Measurements from ENCODE around the gene CFAP70. TPM values are rescaled to one million over a fixed set of nuclear protein-coding genes. Genes with fewer than 3 reads are reported as not detected.

The CFAP70 gene
- total RNA-seq, 1 donor: 1.1 TPM

GRCh38 chr10:73379064-73379748, 20.5 kb upstream of the CFAP70 start:
- no peaks in the 10 kb centered on the region for H3K9me3 ChIP-seq (ENCODE audit: low read depth, low read length)
- no peaks in the 10 kb centered on the region for H3K79me2 ChIP-seq (ENCODE audit: insufficient read depth, low read length)
- DNase-seq (ENCODE audit: insufficient read length, low spot score, missing footprints): no peak
- no peaks in the 10 kb centered on the region for H3K4me1 ChIP-seq (ENCODE audit: insufficient read depth, low read length)
- no peak overlapping the region for H3K4me3 ChIP-seq (ENCODE audit: insufficient read depth, low read length)
- H3K4me2 ChIP-seq (ENCODE audit: insufficient read depth, low read length): no peak overlapping the region
- H3K36me3 ChIP-seq (ENCODE audit: insufficient read depth, low read length): peaks cover 78% of the 10 kb centered on the region
- no peak for TF ChIP-seq CTCF (IDR thresholded peaks at IDR 0.05; ENCODE audit: extremely low read depth, low read depth, low read length)
- H3K27me3 ChIP-seq (ENCODE audit: insufficient read depth, low read length): no peaks in the 10 kb centered on the region
- H4K20me1 ChIP-seq (ENCODE audit: insufficient read depth, low read length): peaks cover 3% of the 10 kb centered on the region
- H2AFZ ChIP-seq (ENCODE audit: low read length): no peak overlapping the region
- H3K27ac ChIP-seq (ENCODE audit: low read depth, low read length): no peak overlapping the region

GRCh38 chr10:73376679-73377078, 18.0 kb upstream of the CFAP70 start:
- H3K4me2 ChIP-seq (ENCODE audit: insufficient read depth, low read length): no peak overlapping the region
- no peaks in the 10 kb centered on the region for H3K27me3 ChIP-seq (ENCODE audit: insufficient read depth, low read length)
- H2AFZ ChIP-seq (ENCODE audit: low read length): no peak overlapping the region
- H3K9me3 ChIP-seq (ENCODE audit: low read depth, low read length): no peaks in the 10 kb centered on the region
- H3K4me1 ChIP-seq (ENCODE audit: insufficient read depth, low read length): no peaks in the 10 kb centered on the region
- TF ChIP-seq CTCF (IDR thresholded peaks at IDR 0.05; ENCODE audit: extremely low read depth, low read depth, low read length): no peak
- no peaks in the 10 kb centered on the region for H3K79me2 ChIP-seq (ENCODE audit: insufficient read depth, low read length)
- H4K20me1 ChIP-seq (ENCODE audit: insufficient read depth, low read length): peaks cover 3% of the 10 kb centered on the region
- H3K36me3 ChIP-seq (ENCODE audit: insufficient read depth, low read length): peaks cover 58% of the 10 kb centered on the region
- H3K27ac ChIP-seq (ENCODE audit: low read depth, low read length): no peak overlapping the region
- no peak for DNase-seq (ENCODE audit: insufficient read length, low spot score, missing footprints)
- H3K4me3 ChIP-seq (ENCODE audit: insufficient read depth, low read length): no peak overlapping the region

- H3K36me3 ChIP-seq (ENCODE audit: insufficient read depth, low read length): peaks cover 38% of the 10 kb centered on the region
- no peak overlapping the region for H3K4me3 ChIP-seq (ENCODE audit: insufficient read depth, low read length)
These were observed 9.6 kb upstream of the CFAP70 start for GRCh38 chr10:73368238-73368637.

More at GRCh38 chr10:73368238-73368637, 9.6 kb upstream of the CFAP70 start:
- Histone ChIP-seq H3K9me3 (ENCODE audit: low read depth, low read length) (no peaks in the 10 kb centered on the region), H2AFZ (ENCODE audit: low read length) (no peak overlapping the region), H3K4me1 (ENCODE audit: insufficient read depth, low read length) (no peaks in the 10 kb centered on the region), H3K4me2 (ENCODE audit: insufficient read depth, low read length) (no peak overlapping the region), H4K20me1 (ENCODE audit: insufficient read depth, low read length) (no peaks in the 10 kb centered on the region), H3K79me2 (ENCODE audit: insufficient read depth, low read length) (no peaks in the 10 kb centered on the region), H3K27me3 (ENCODE audit: insufficient read depth, low read length) (no peaks in the 10 kb centered on the region), H3K27ac (ENCODE audit: low read depth, low read length) (no peak overlapping the region)
- DNase-seq (ENCODE audit: insufficient read length, low spot score, missing footprints): no peak
- TF ChIP-seq CTCF (IDR thresholded peaks at IDR 0.05; ENCODE audit: extremely low read depth, low read depth, low read length): no peak
